Omental fat pad (tissue), 4 donors: ENCODE measurements around the gene MYO16. TPM values are rescaled to one million over a fixed set of nuclear protein-coding genes. Genes with fewer than 3 reads are reported as not detected.

Experiments used
- ATAC-seq: fragments of 150-250 bp; one replicate; pipeline ENCODE4 v1.9.1; 2016; ENCODE audit warnings: mild to moderate bottlenecking, moderate library complexity; ENCODE audit not compliant: low FRiP score
- DNase-seq: peaks from one replicate; pipeline ENCODE4 v3.0.0-alpha.2; 2019; ENCODE audit warnings: low spot score
- total RNA-seq, 4 donors: library from RNA; depleted of rRNA; stranded (reverse); fragments of >200 nt; gene quantifications; one replicate each; pipeline ENCODE4 v1.1.0, GENCODE V29; 2016
- TF ChIP-seq, protein P1 (sequence below), 3 donors: fragments of 450-650 bp; IDR thresholded peaks; one replicate each; pipeline ENCODE4 v1.5.1; 2016 to 2017; ENCODE audit warnings: antibody characterized with exemption in 3 of 3, mild to moderate bottlenecking in 3 of 3, moderate library complexity in 2 of 3

The MYO16 gene
- total RNA-seq, 4 donors from 2014 or later = 0.48 to 1.9 (median 0.93) TPM; not detected in 1

DNA sequence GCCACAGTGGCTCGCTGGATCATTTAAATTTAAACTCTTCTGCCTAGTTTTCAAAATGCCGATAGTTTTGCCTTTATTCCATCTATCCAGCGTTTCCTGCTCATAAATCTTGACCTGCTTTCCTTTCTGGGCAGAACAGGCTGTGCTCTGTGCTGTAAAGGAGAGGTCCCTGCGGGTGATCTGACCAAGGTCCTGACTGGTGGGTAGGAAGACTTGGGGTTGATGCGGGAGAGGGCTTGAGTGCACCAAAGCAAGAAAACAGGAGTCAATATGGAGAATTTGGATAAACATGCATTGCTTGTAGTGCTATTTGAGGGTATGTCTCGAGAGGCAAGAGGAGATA, 533.6 kb downstream of the MYO16 start:
- DNase-seq (no peak), ATAC-seq (no peak)
- TF ChIP-seq, protein P1, sequence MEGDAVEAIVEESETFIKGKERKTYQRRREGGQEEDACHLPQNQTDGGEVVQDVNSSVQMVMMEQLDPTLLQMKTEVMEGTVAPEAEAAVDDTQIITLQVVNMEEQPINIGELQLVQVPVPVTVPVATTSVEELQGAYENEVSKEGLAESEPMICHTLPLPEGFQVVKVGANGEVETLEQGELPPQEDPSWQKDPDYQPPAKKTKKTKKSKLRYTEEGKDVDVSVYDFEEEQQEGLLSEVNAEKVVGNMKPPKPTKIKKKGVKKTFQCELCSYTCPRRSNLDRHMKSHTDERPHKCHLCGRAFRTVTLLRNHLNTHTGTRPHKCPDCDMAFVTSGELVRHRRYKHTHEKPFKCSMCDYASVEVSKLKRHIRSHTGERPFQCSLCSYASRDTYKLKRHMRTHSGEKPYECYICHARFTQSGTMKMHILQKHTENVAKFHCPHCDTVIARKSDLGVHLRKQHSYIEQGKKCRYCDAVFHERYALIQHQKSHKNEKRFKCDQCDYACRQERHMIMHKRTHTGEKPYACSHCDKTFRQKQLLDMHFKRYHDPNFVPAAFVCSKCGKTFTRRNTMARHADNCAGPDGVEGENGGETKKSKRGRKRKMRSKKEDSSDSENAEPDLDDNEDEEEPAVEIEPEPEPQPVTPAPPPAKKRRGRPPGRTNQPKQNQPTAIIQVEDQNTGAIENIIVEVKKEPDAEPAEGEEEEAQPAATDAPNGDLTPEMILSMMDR (IDR thresholded peaks at IDR 0.05) = no peak

DNA sequence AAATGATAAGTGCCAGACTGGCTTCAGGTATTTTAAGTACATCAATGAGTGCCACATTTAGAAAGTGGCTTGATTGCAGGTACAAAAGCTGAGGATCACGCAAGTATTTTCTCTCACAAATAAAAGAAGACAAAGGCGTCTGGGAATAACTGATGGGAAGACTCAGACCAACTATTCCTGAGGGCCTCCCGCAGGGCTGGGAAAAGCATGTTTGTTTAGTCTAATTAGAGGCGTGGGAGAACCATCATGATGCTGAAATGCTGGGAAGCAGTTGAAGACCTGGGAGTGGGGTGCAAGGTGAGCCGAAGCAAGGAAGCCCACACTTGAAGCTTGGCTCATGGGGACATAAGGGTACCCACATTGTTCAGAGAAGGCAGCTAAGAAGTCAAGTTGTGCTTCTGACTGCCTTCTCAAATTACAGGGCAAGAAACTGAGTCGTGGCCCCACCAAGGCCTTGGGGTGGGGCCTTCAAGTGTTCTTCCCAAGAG, 536.0 kb downstream of the MYO16 start:
- TF ChIP-seq, protein P1 (IDR thresholded peaks at IDR 0.05) = no peak
- no peak for ATAC-seq
- no peak for DNase-seq

DNA sequence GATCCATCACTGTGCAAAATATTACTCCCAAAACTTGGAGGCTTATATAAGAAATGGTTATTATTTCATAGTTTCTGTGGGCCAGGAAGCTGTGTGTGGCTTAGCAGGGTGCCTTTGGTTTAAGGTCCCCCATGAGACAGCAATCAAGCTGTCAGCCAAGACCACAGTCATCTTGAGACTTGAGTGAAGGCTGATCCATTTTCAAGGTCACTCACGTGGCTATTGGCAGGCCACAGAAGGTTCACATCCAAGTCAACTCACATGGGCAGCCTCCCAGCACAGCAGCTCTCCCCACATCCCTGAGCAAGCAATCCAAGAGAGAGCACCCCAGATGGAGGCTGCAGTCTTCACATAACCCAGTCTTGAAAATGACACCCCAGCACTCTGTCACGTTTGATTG, 537.4 kb downstream of the MYO16 start:
- TF ChIP-seq, protein P1 (IDR thresholded peaks at IDR 0.05) = no peak
- no peak for ATAC-seq
- no peak for DNase-seq

DNA sequence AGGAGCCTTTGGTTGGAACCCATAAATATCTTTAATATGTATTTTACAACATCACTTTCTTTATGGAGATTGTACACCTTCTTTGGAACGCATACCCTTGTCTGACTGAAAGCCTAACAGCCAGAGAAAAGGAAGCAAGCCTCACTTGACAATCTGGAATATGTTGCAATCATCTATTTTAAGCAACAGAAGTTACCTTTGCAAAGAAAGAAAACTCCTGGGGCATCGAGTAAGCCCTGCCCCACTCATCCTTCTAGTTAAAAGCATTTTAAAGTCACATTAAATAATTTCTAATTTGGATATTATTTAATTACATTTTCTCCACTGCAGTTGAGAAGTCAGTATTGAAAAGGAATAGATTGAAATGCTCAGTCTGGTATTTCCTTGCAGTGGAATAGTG, 542.7 kb downstream of the MYO16 start:
- no peak for ATAC-seq
- DNase-seq = no peak
- TF ChIP-seq, protein P1 (IDR thresholded peaks at IDR 0.05) = no peak

DNA sequence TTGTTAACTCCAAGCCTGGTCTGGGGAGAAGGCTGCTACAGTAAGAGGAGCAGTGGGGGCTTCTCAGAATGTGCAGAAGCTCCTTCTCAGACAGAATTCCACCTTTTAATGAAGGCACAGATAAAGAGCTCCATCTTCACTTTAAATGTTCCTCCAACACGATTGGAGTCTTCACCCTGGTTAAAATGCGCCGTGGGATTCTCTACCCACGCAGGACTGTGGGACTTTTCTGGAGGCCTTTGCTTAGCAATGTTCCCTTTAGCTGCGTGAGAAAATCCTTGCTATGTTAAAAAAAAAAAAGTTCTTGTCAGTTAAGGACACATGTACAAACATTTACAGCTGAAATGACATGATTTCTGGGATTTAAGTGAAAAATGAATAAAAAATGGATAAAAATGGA, 546.3 kb downstream of the MYO16 start:
- TF ChIP-seq, protein P1 (IDR thresholded peaks at IDR 0.05) = no peak
- no peak for ATAC-seq
- DNase-seq = no peak

DNA sequence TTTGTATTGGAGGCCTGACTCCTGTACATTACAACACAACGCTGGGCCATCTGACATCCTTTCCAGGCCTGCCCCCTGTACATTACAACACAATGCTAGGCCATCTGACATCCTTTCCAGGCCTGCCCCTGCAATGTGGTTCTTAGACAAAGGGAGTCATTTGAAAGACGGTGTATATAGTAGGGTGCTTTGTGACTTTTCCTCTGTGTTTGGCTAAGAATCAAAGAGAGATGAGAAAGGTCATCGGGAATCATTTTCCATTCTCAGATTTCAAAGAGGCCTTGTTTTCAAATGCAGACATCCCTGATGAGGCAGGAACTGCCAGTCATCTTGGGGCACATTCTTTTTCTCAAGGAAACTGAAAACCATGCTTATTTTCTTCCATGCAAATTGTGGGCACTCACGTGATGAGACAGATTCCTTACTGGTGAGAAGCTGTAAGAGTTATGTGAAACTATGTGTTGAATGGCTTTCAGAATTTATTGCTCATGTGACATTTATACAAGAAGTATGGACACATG, 551.6 kb downstream of the MYO16 start:
- ATAC-seq (no peak), DNase-seq (no peak)
- TF ChIP-seq, protein P1 (IDR thresholded peaks at IDR 0.05) = no peak

DNA sequence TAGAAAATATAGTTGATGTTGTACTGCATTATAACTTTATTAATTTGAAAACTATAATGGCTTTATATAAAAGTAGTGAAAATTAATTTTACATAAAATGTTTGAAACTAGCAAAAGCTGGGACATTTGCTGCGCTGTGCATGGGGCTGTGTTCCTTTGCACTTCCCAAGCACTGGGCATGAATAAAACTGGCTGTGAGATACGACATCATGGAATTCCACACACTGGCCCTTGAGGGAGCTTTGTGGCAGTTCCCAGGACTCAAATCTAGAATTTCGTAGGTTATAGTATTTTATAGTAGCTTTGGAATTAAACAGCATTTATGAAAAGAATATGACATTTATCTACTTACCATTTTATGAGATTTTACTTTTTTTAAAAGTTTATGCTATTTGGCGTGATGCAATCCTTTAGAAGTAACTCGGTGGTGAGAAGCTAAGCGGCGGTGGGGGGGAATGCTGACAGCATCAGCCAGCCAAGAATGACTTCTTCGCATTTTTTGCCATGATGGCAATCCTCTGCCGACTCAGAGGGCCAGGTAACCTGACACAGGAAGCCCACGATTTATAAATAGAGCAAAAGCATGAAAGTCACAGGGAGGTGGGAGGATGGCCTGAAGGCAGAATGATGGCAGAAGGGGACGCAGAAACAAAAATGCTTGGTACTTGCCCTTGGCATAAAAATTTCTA, 553.5 kb downstream of the MYO16 start:
- DNase-seq (no peak), ATAC-seq (no peak)
- TF ChIP-seq, protein P1 (IDR thresholded peaks at IDR 0.05) = no peak
